Measurements from ENCODE around the gene RBAK. TPM values are rescaled to one million over a fixed set of nuclear protein-coding genes. Genes with fewer than 3 reads are reported as not detected.
"Not testable (repeated sequence)": the region's sequence is repeated elsewhere in the genome, so short reads cannot be mapped to it uniquely, and the experiment has no call there.

Gene RBAK
- total and polyA plus RNA-seq, 3 donors from 2014 or later = 3.1 to 10.5 (median 9.4) TPM

DNA sequence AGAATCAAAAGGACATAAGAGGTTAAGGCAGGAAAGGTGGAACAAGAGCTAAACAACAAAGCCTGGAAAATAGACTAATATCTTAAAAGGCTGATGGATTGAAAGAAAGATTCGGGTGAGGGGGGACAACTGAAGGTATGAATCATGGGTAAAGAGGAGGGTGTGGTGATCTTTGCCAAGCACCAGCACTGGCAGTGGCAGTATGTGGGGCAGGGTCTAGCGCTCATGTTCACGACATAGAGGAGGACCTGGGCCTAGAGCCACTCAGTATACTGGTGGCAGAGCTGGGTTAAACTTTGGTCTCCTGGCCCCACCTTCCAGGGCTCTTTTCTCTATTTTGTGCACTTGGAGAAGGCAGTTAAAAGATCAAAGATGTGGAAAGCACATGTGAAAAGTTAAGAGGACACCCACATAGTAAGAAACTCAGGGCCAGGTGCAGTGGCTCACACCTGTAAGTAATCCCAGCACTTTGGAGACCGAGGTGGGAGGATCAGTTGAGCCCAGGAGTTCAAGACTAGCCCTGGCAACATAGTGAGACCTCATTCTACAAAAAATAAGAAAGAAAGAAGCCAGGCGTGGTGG is 46.2 kb upstream of the RBAK start:
- no peak for DNase-seq
- no peaks in the 10 kb centered on the region for H3K27me3 ChIP-seq
- TF ChIP-seq CTCF (IDR thresholded peaks at IDR 0.05) (no peak), POLR2A (IDR thresholded peaks at IDR 0.05) (no peak)
- no peak overlapping the region for H3K4me3 ChIP-seq
- WGBS, 2 donors = 92 to 94% methylated on average over 5 of the region's 5 CpGs
- H3K36me3 ChIP-seq (ENCODE audit: low read depth, missing control alignments) = no peaks in the 10 kb centered on the region
- no peaks in the 10 kb centered on the region for H3K4me1 ChIP-seq
- no peaks in the 10 kb centered on the region for H3K9me3 ChIP-seq
- intact Hi-C loops (cut with DNase I; ENCODE audit: low total_unique reads) = no loop called here
- H3K27ac ChIP-seq = no peak overlapping the region

DNA sequence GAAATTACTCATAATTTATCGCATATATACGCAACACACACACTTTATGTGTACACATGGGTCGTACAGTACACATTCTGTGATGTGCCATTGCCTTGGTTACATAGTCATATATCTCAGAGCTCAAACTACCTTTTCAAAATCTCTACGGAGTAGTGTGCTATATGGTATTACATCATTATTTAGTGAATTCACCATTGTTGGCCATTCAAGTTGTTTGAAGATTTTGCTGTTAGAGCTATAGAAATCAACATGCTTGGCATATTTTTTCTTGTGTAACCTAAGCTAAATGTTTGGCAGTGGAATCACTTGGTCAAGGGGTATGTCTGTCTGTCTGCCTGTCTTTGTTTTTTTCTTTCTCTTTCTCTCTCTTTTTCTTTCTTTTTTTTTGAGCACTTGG is 44.7 kb upstream of the RBAK start:
- Histone ChIP-seq H3K9me3 (no peaks in the 10 kb centered on the region), H3K4me1 (no peaks in the 10 kb centered on the region), H3K27ac (no peak overlapping the region), H3K4me3 (no peak overlapping the region), H3K27me3 (no peaks in the 10 kb centered on the region), H3K36me3 (ENCODE audit: low read depth, missing control alignments) (no peaks in the 10 kb centered on the region)
- TF ChIP-seq POLR2A (IDR thresholded peaks at IDR 0.05) (no peak), CTCF (IDR thresholded peaks at IDR 0.05) (no peak)
- WGBS, 2 donors = 95% methylated on average over 4 of the region's 4 CpGs
- intact Hi-C loops (cut with DNase I; ENCODE audit: low total_unique reads) = no loop called here
- DNase-seq = no peak

- 88 to 90% methylated on average over 5 of the region's 5 CpGs for WGBS, 2 donors
- no peak for DNase-seq
- no peaks in the 10 kb centered on the region for H3K36me3 ChIP-seq (ENCODE audit: low read depth, missing control alignments)
These were observed 43.7 kb upstream of the RBAK start for GRCh38 chr7:5001911-5002310.

DNA sequence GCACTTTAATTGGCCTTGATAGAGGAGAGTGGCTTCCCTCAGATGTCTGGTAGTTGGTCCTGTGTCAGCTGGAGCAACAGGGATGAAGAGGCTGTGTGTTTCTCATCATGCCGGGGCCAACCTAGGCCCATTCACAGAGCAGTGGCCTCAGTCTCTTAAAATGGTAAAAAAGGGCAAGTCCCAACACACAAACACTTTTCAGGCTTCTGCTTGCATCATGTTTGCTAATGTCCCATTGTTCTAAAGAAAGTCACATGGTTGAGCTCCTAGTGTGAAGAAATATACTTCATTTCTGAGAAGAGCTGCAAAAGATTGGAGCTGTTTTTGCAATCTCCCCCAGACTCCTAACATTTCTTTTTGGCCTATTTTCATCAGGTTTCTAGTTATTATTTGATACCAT is 40.6 kb upstream of the RBAK start:
- no peaks in the 10 kb centered on the region for H3K36me3 ChIP-seq (ENCODE audit: low read depth, missing control alignments)
- no peaks in the 10 kb centered on the region for H3K9me3 ChIP-seq
- no peaks in the 10 kb centered on the region for H3K4me1 ChIP-seq
- WGBS, 2 donors = 82 to 84% methylated on average over 1 of the region's 1 CpG
- H3K4me3 ChIP-seq = no peak overlapping the region
- H3K27ac ChIP-seq = no peak overlapping the region
- intact Hi-C loops (cut with DNase I; ENCODE audit: low total_unique reads) = no loop called here
- H3K27me3 ChIP-seq = no peaks in the 10 kb centered on the region
- no peak for DNase-seq
- TF ChIP-seq POLR2A (IDR thresholded peaks at IDR 0.05) (no peak), CTCF (IDR thresholded peaks at IDR 0.05) (no peak)

More at GRCh38 chr7:5001911-5002310, 43.7 kb upstream of the RBAK start:
- Histone ChIP-seq H3K4me1 (no peaks in the 10 kb centered on the region), H3K27ac (no peak overlapping the region), H3K9me3 (no peaks in the 10 kb centered on the region), H3K27me3 (no peaks in the 10 kb centered on the region), H3K4me3 (no peak overlapping the region)
- intact Hi-C loops (cut with DNase I; ENCODE audit: low total_unique reads) = no loop called here
- TF ChIP-seq POLR2A (IDR thresholded peaks at IDR 0.05) (no peak), CTCF (IDR thresholded peaks at IDR 0.05) (no peak)

GRCh38 chr7:5012985-5013384 is 32.7 kb upstream of the RBAK start:
- TF ChIP-seq POLR2A (IDR thresholded peaks at IDR 0.05) (no peak), CTCF (IDR thresholded peaks at IDR 0.05) (no peak)
- 81 to 94% methylated on average over 5 to 7 of the region's 7 CpGs for WGBS, 2 donors
- DNase-seq = no peak
- no peaks in the 10 kb centered on the region for H3K27me3 ChIP-seq
- no peaks in the 10 kb centered on the region for H3K36me3 ChIP-seq (ENCODE audit: low read depth, missing control alignments)
- intact Hi-C loops (cut with DNase I; ENCODE audit: low total_unique reads) = no loop called here
- no peak overlapping the region for H3K4me3 ChIP-seq
- no peaks in the 10 kb centered on the region for H3K9me3 ChIP-seq
- no peak overlapping the region for H3K27ac ChIP-seq
- no peaks in the 10 kb centered on the region for H3K4me1 ChIP-seq

GRCh38 chr7:5015936-5016335 is 29.7 kb upstream of the RBAK start:
- H3K36me3 ChIP-seq (ENCODE audit: low read depth, missing control alignments); H3K27ac ChIP-seq; H3K9me3 ChIP-seq; H3K4me3 ChIP-seq; DNase-seq; H3K4me1 ChIP-seq; intact Hi-C loops (cut with DNase I; ENCODE audit: low total_unique reads); H3K27me3 ChIP-seq: not testable (repeated sequence)
- WGBS, 2 donors = 82 to 87% methylated on average over 6 of the region's 6 CpGs

GRCh38 chr7:5017626-5018025 is 28.0 kb upstream of the RBAK start:
- H3K4me3 ChIP-seq; H3K4me1 ChIP-seq; H3K9me3 ChIP-seq; H3K36me3 ChIP-seq (ENCODE audit: low read depth, missing control alignments); intact Hi-C loops (cut with DNase I; ENCODE audit: low total_unique reads); H3K27me3 ChIP-seq; DNase-seq; H3K27ac ChIP-seq: not testable (repeated sequence)
- 87 to 97% methylated on average over 12 of the region's 12 CpGs for WGBS, 2 donors
